IMR-90 (cell line): ENCODE data around the gene RALGAPA2. TPM values are rescaled to one million over a fixed set of nuclear protein-coding genes. Genes with fewer than 3 reads are reported as not detected.

Experiments
- ATAC-seq: fragments of 200-7000 bp; cut with Tn5 transposase; 2 replicates; pipeline ENCODE4 v1.9.1; 2020; ENCODE audit warnings: low read depth, mild to moderate bottlenecking, moderate library complexity
- BruUV-seq: library from RNA; stranded (reverse); fragments of 400-500 nt; replicated peaks from 2 replicates; lab custom pipeline; 2021; lab: Mats Ljungman, UMichigan
- CTCF ChIA-PET: fragments of 300-600 bp; formaldehyde crosslinking; extraction: SDS; loops from one replicate; lab custom pipeline; 2021; ENCODE audit warnings: antibody characterized with exemption; lab: Yijun Ruan, JAX
- POLR2A ChIA-PET: fragments of 300-600 bp; sonication (Branson Sonifier 250); formaldehyde crosslinking; loops from one replicate; lab custom pipeline; 2022; ENCODE audit warnings: antibody characterized with exemption; ENCODE audit not compliant: unreplicated experiment; lab: Charles Lee
- DNase-seq: peaks from one replicate; pipeline ENCODE4 v3.0.0; 2013
- H2AFZ ChIP-seq: replicated peaks from 2 replicates; pipeline ENCODE3; 2013; ENCODE audit warnings: low read length, mild to moderate bottlenecking; ENCODE audit not compliant: poor library complexity
- H2AK5ac ChIP-seq: 2 replicates; pipeline ENCODE4 v1.6.1; 2013; ENCODE audit warnings: low read depth, low read length, inconsistent platforms
- H2AK9ac ChIP-seq: replicated peaks from 2 replicates; pipeline ENCODE3; 2013; ENCODE audit warnings: mild to moderate bottlenecking, low read depth, low read length, moderate library complexity; ENCODE audit not compliant: poor library complexity
- H2BK120ac ChIP-seq: 2 replicates; pipeline ENCODE4 v1.6.1; 2013; ENCODE audit warnings: low read depth, low read length, inconsistent platforms
- H2BK15ac ChIP-seq: 3 replicates; pipeline ENCODE4 v1.6.1; 2013; ENCODE audit warnings: low read depth, low read length, inconsistent platforms
- H2BK20ac ChIP-seq: 2 replicates; pipeline ENCODE4 v1.6.1; 2013; ENCODE audit warnings: low read depth, mild to moderate bottlenecking, inconsistent platforms, low read length, moderate library complexity
- H2BK5ac ChIP-seq: 2 replicates; pipeline ENCODE4 v1.6.1; 2013; ENCODE audit warnings: mild to moderate bottlenecking, low read depth, low read length, inconsistent platforms; ENCODE audit not compliant: poor library complexity, severe bottlenecking
- H3K14ac ChIP-seq: replicated peaks from 2 replicates; pipeline ENCODE4 v1.6.1; 2013; ENCODE audit warnings: low read depth, low read length, inconsistent platforms
- H3K18ac ChIP-seq: 2 replicates; pipeline ENCODE4 v1.6.1; 2013; ENCODE audit warnings: low read depth, low read length, control low read depth
- H3K23ac ChIP-seq: 2 replicates; pipeline ENCODE4 v1.6.1; 2013; ENCODE audit warnings: low read depth, low read length, inconsistent platforms
- H3K27ac ChIP-seq: 2 replicates; pipeline ENCODE4 v1.5.1; 2013; ENCODE audit warnings: mild to moderate bottlenecking, control low read depth, low read length; ENCODE audit not compliant: insufficient read depth
- H3K27me3 ChIP-seq: 2 replicates; pipeline ENCODE4 v1.6.1; 2013; ENCODE audit warnings: low read length; ENCODE audit not compliant: control insufficient read depth, insufficient read depth
- H3K36me3 ChIP-seq: 2 replicates; pipeline ENCODE4 v1.6.1; 2013; ENCODE audit warnings: low read length, mixed read lengths; ENCODE audit not compliant: control insufficient read depth, insufficient read depth
- H3K4ac ChIP-seq: 2 replicates; pipeline ENCODE4 v1.6.1; 2013; ENCODE audit warnings: low read depth, low read length, inconsistent platforms
- H3K4me1 ChIP-seq: 2 replicates; pipeline ENCODE4 v1.6.1; 2013; ENCODE audit warnings: low read length, mixed read lengths; ENCODE audit not compliant: control insufficient read depth, insufficient read depth
- H3K4me2 ChIP-seq: 2 replicates; pipeline ENCODE4 v1.6.1; 2013; ENCODE audit warnings: low read depth, mild to moderate bottlenecking, control low read depth, low read length, moderate library complexity
- H3K4me3 ChIP-seq: 2 replicates; pipeline ENCODE4 v1.5.1; 2013; ENCODE audit warnings: low read depth, mild to moderate bottlenecking, control low read depth, low read length, moderate library complexity; ENCODE audit not compliant: insufficient read depth
- H3K56ac ChIP-seq: 2 replicates; pipeline ENCODE4 v1.6.1; 2013; ENCODE audit warnings: low read length, inconsistent platforms; ENCODE audit not compliant: insufficient read depth; ENCODE audit errors: extremely low read depth
- H3K79me1 ChIP-seq, 2 experiments: 2 replicates each; pipeline ENCODE4 v1.6.1; 2013; ENCODE audit warnings: low read length in 2 of 2, inconsistent platforms in 1 of 2, low read depth in 1 of 2
- H3K9ac ChIP-seq: 2 replicates; pipeline ENCODE4 v1.6.1; 2013; ENCODE audit warnings: low read depth, low read length, control low read depth
- H3K9me1 ChIP-seq: 2 replicates; pipeline ENCODE4 v1.6.1; 2013; ENCODE audit warnings: low read length, inconsistent platforms; ENCODE audit not compliant: insufficient read depth
- H3K9me3 ChIP-seq: 2 replicates; pipeline ENCODE4 v1.6.1; 2013; ENCODE audit warnings: low read length; ENCODE audit not compliant: control insufficient read depth, insufficient read depth
- H4K20me1 ChIP-seq: 2 replicates; pipeline ENCODE4 v1.6.1; 2013; ENCODE audit warnings: low read length, inconsistent platforms; ENCODE audit not compliant: insufficient read depth
- H4K5ac ChIP-seq: 2 replicates; pipeline ENCODE4 v1.6.1; 2013; ENCODE audit warnings: mild to moderate bottlenecking, low read depth, low read length, control low read depth
- H4K8ac ChIP-seq, 2 experiments: 2 replicates each; pipeline ENCODE4 v1.6.1; 2013; ENCODE audit warnings: low read depth in 2 of 2, low read length in 2 of 2, control low read depth in 1 of 2, inconsistent platforms in 1 of 2
- H4K91ac ChIP-seq: 2 replicates; pipeline ENCODE4 v1.6.1; 2013; ENCODE audit warnings: low read depth, low read length, inconsistent platforms; ENCODE audit not compliant: insufficient read depth
- BHLHE40 ChIP-seq: fragments of 150-350 bp; IDR thresholded peaks from 2 replicates; pipeline ENCODE4 v1.6.1; 2016; ENCODE audit warnings: mild to moderate bottlenecking, low read depth, low read length
- CEBPB ChIP-seq: IDR thresholded peaks from 2 replicates; pipeline ENCODE4 v1.6.1; 2012; ENCODE audit warnings: low read depth, low read length, improper control_type of control experiment
- FOS ChIP-seq: fragments of 150-350 bp; IDR thresholded peaks from 2 replicates; pipeline ENCODE4 v1.6.1; 2016; ENCODE audit warnings: low read depth, low read length
- MAFK ChIP-seq: IDR thresholded peaks from 2 replicates; pipeline ENCODE4 v1.6.1; 2012; ENCODE audit warnings: low read depth, low read length, improper control_type of control experiment
- MAZ ChIP-seq: IDR thresholded peaks from 2 replicates; pipeline ENCODE4 v1.6.1; 2012; ENCODE audit warnings: low read depth, mild to moderate bottlenecking, low read length, improper control_type of control experiment, moderate library complexity, borderline replicate concordance
- MXI1 ChIP-seq: IDR thresholded peaks from 2 replicates; pipeline ENCODE4 v1.6.1; 2012; ENCODE audit warnings: low read depth, mild to moderate bottlenecking, low read length, moderate library complexity, borderline replicate concordance
- NFE2L2 ChIP-seq: fragments of 150-350 bp; IDR thresholded peaks from 2 replicates; pipeline ENCODE4 v1.6.1; 2016; ENCODE audit warnings: low read depth, mild to moderate bottlenecking, low read length
- RAD21 ChIP-seq: IDR thresholded peaks from 2 replicates; pipeline ENCODE4 v1.6.1; 2012; ENCODE audit warnings: low read length, improper control_type of control experiment
- RCOR1 ChIP-seq: IDR thresholded peaks from 2 replicates; pipeline ENCODE4 v1.6.1; 2012; ENCODE audit warnings: mild to moderate bottlenecking, low read length, improper control_type of control experiment; ENCODE audit not compliant: insufficient replicate concordance
- SMC3 ChIP-seq: fragments of 150-350 bp; IDR thresholded peaks from 2 replicates; pipeline ENCODE4 v1.6.1; 2016; ENCODE audit warnings: low read depth, mild to moderate bottlenecking, antibody characterized with exemption, low read length, moderate library complexity
- WGBS, 2 experiments: methylation state at CpG; one replicate each; pipeline versions ENCODE4 v1.1.5 to v1.1.7; 2013; ENCODE audit warnings: missing lambda C conversion rate in 2 of 2; ENCODE audit not compliant: insufficient read length in 1 of 2; ENCODE audit errors: extremely low coverage in 2 of 2; 5-methylcytosine and 5-hydroxymethylcytosine counted together
- dilution Hi-C: fragments of 300-500 bp; cut with HindIII; formaldehyde crosslinking; loops from one replicate; pipeline ENCODE4 v1.14.3; 2018; ENCODE audit warnings: low sequenced_read_pairs; ENCODE audit not compliant: unreplicated experiment
- in situ Hi-C: fragments of 300-500 bp; cut with MboI; formaldehyde crosslinking; loops from 3 replicates; pipeline ENCODE4 v1.14.3; 2019; ENCODE audit warnings: low sequenced_read_pairs, inconsistent platforms, mixed read lengths
- intact Hi-C: fragments of 100-400 bp; cut with micrococcal nuclease; formaldehyde crosslinking; loops from 2 replicates; pipeline ENCODE4 v1.10.0; 2022
- polyA plus RNA-seq, 3 experiments: library from polyadenylated mRNA; depleted of rRNA; stranded (reverse); fragments of >200 nt; gene quantifications; 2 replicates each; pipeline ENCODE4 v1.2.3, GENCODE V29; 2012; ENCODE audit warnings: low replicate concordance in 1 of 3
- total RNA-seq: library from RNA; depleted of rRNA; stranded (reverse); fragments of >200 nt; gene quantifications from 2 replicates; pipeline ENCODE4 v1.2.3, GENCODE V29; 2012
- TF ChIP-seq, protein P1 (sequence below): conservative IDR thresholded peaks from 2 replicates; pipeline ENCODE4 v1.5.1; 2012; ENCODE audit warnings: mild to moderate bottlenecking, low read depth, low read length, improper control_type of control experiment
- TF ChIP-seq, protein P2 (sequence below): fragments of 150-350 bp; IDR thresholded peaks from 2 replicates; pipeline ENCODE4 v1.6.1; 2017; ENCODE audit warnings: mild to moderate bottlenecking, antibody characterized with exemption, low read length, low read depth

Gene RALGAPA2
- total and polyA plus RNA-seq, 2 of the 4 experiments (the other 2 are of a cell fraction), result 1.3 to 3.9 TPM

DNA sequence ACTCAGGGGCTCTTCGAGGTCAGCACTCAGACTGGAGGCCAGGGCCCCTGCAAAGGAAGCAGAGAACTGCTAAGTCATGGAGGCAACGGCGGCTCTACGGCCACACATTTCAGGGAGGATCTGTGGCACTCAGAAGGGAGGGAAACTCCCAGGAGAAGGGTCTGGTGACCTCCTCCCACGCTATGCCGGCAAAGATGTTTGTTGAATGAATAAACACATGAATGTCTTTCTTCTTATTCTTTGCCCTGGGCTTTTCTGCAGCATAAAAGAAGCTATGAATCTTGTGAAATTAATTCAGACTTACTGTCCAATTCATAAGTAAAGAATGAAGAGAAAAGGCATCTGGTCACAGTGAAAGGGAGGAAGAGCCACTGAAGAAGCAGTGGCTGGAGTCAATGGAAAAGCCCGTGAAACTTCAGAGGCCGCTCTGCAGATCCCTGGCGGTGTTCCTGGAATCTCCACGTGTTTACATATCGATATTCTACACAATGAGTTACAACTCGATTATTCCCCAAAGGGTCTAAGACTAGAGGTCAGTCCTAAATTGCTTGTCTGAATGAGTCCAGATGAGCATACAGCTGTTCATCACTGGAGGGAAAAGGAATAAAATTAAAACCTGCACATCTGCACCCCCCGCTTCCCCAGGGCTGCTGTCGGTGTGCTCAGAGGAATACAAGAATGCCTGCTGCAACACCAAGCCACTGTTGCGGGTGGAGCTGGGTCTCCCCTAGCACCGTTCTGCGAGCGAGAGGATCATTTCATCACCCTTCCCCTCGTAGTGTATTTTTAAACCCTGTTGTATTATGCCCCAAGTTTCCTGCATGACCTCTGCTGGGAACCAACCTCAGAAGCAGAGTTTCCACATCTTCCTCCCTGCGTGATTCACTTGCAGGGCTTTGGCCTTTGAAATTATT, 319.0 kb downstream of the RALGAPA2 start:
- Histone ChIP-seq H4K91ac (peak overlapping the region; percentile 92), H2BK15ac (peak overlapping the region; percentile 55; the same call in 1 of the 3 replicates), H2AFZ (peak overlapping the region; percentile 45), H2BK5ac (peak overlapping the region; percentile 77), H3K9me1 (peaks cover 3% of the 10 kb centered on the region; the same call in 1 of the 2 replicates), H3K79me1 (no peaks in the 10 kb centered on the region), H2BK20ac (peak overlapping the region; percentile 89), H3K18ac (peak overlapping the region; percentile 82), H3K4me3 (no peak overlapping the region), H3K14ac (peak overlapping the region; percentile 64), H3K27me3 (0 out of 2 replicates have a peak, but pooled peaks cover 1% of the 10 kb centered on the region), H3K4me1 (peaks cover 17% of the 10 kb centered on the region), H3K4me2 (peak overlapping the region; percentile 20), H2BK120ac (peak overlapping the region; percentile 85), H3K9me3 (no peaks in the 10 kb centered on the region), H4K5ac (peak overlapping the region; percentile 85), H3K56ac (0 out of 2 replicates have a peak overlapping the region, but pooled peaks have one; percentile 48), H4K20me1 (no peaks in the 10 kb centered on the region), H3K27ac (peak overlapping the region; percentile 86), H3K23ac (peak overlapping the region; percentile 40; the same call in 1 of the 2 replicates), H4K8ac (peak overlapping the region; percentile 71 to 83; a peak in 3 of 4 replicates), H3K4ac (peak overlapping the region; percentile 81), H3K9ac (no peak overlapping the region), H2AK5ac (peak overlapping the region; percentile 10; the same call in 1 of the 2 replicates), H2AK9ac (no peak overlapping the region), H3K36me3 (no peaks in the 10 kb centered on the region)
- ChIA-PET CTCF (no interaction called here), POLR2A (no interaction called here)
- ATAC-seq (peak; percentile 87), DNase-seq (peak; percentile 89)
- in situ Hi-C loops, result no loop called here
- WGBS, 2 experiments, result no CpG with 5 or more reads among the region's 20 CpGs
- no TSS peak for BruUV-seq
- intact Hi-C loops, result no loop called here
- dilution Hi-C loops, result no loop called here
- TF ChIP-seq BHLHE40 (peak; percentile 63; the same call in 1 of the 2 replicates), MAFK (no peak), NFE2L2 (peak; percentile 82), RAD21 (no peak), MXI1 (no peak), CEBPB (0 out of 2 replicates have a peak, but pooled peaks have one; percentile 3), MAZ (peak; percentile 43; the same call in 1 of the 2 replicates), RCOR1 (peak; percentile 39), SMC3 (no peak), FOS (0 out of 2 replicates have a peak, but pooled peaks have one; percentile 13)
- TF ChIP-seq, protein P1, sequence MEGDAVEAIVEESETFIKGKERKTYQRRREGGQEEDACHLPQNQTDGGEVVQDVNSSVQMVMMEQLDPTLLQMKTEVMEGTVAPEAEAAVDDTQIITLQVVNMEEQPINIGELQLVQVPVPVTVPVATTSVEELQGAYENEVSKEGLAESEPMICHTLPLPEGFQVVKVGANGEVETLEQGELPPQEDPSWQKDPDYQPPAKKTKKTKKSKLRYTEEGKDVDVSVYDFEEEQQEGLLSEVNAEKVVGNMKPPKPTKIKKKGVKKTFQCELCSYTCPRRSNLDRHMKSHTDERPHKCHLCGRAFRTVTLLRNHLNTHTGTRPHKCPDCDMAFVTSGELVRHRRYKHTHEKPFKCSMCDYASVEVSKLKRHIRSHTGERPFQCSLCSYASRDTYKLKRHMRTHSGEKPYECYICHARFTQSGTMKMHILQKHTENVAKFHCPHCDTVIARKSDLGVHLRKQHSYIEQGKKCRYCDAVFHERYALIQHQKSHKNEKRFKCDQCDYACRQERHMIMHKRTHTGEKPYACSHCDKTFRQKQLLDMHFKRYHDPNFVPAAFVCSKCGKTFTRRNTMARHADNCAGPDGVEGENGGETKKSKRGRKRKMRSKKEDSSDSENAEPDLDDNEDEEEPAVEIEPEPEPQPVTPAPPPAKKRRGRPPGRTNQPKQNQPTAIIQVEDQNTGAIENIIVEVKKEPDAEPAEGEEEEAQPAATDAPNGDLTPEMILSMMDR, result no peak
- TF ChIP-seq, protein P2, sequence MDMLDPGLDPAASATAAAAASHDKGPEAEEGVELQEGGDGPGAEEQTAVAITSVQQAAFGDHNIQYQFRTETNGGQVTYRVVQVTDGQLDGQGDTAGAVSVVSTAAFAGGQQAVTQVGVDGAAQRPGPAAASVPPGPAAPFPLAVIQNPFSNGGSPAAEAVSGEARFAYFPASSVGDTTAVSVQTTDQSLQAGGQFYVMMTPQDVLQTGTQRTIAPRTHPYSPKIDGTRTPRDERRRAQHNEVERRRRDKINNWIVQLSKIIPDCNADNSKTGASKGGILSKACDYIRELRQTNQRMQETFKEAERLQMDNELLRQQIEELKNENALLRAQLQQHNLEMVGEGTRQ, result no peak
